Panc1 (cell line): ENCODE results near the gene PPM1H. TPM values are rescaled to one million over a fixed set of nuclear protein-coding genes. Genes with fewer than 3 reads are reported as not detected.

Source experiments
- ATAC-seq: fragments of 200-7000 bp; cut with Tn5 transposase; 2 replicates; pipeline ENCODE4 v1.9.1; 2020; ENCODE audit warnings: mild to moderate bottlenecking, moderate library complexity
- BruUV-seq: library from RNA; stranded (reverse); fragments of 400-500 nt; replicated peaks from 2 replicates; lab custom pipeline; 2021; lab: Mats Ljungman, UMichigan
- CTCF ChIA-PET: fragments of 300-600 bp; sonication (Branson Sonifier 250); formaldehyde crosslinking; loops from one replicate; lab custom pipeline; 2022; ENCODE audit warnings: antibody characterized with exemption; lab: Charles Lee
- POLR2A ChIA-PET: fragments of 300-600 bp; sonication (Branson Sonifier 250); formaldehyde crosslinking; loops from one replicate; lab custom pipeline; 2022; ENCODE audit warnings: antibody characterized with exemption; lab: Charles Lee
- DNase-seq: peaks from one replicate; pipeline ENCODE4 v3.0.0-alpha.2; 2010; ENCODE audit warnings: low read depth, low spot score
- H3K27ac ChIP-seq: 2 replicates; pipeline ENCODE4 v1.5.1; 2011; ENCODE audit warnings: mild to moderate bottlenecking, low read length, inconsistent platforms
- H3K27me3 ChIP-seq: fragments of 200-500 bp; sonication (Bioruptor generic); 2 replicates; pipeline ENCODE4 v1.6.0; 2014; ENCODE audit warnings: low read length, inconsistent platforms; ENCODE audit not compliant: control insufficient read depth, insufficient read depth
- H3K36me3 ChIP-seq: fragments of 200-500 bp; sonication (Bioruptor generic); 2 replicates; pipeline ENCODE4 v1.5.1; 2014; ENCODE audit warnings: inconsistent platforms, mild to moderate bottlenecking, low read length, moderate library complexity; ENCODE audit not compliant: control insufficient read depth, insufficient read depth
- H3K4me1 ChIP-seq: 2 replicates; pipeline ENCODE4 v1.5.1; 2011; ENCODE audit warnings: inconsistent platforms, mild to moderate bottlenecking, low read length, moderate library complexity; ENCODE audit not compliant: control insufficient read depth, insufficient read depth
- H3K4me3 ChIP-seq, 2 experiments: 2 replicates each; pipeline ENCODE4 v1.5.1; 2011 to 2012; ENCODE audit warnings: low read depth in 2 of 2, low read length in 2 of 2, mild to moderate bottlenecking in 2 of 2, inconsistent platforms in 1 of 2, moderate library complexity in 1 of 2
- H3K9me3 ChIP-seq: fragments of 200-500 bp; sonication (Bioruptor generic); 2 replicates; pipeline ENCODE4 v1.5.1; 2014; ENCODE audit warnings: low read depth, mild to moderate bottlenecking, inconsistent platforms, low read length, moderate library complexity; ENCODE audit not compliant: control insufficient read depth, insufficient read depth
- CTCF ChIP-seq: fragments of 450-650 bp; IDR thresholded peaks from 2 replicates; pipeline ENCODE4 v1.5.1; 2017; ENCODE audit warnings: mild to moderate bottlenecking
- POLR2AphosphoS5 ChIP-seq: IDR thresholded peaks from 2 replicates; pipeline ENCODE4 v1.6.1; 2012; ENCODE audit warnings: mild to moderate bottlenecking, low read depth, low read length, moderate library complexity
- REST ChIP-seq, 2 experiments: IDR thresholded peaks; 2 replicates each; pipeline ENCODE4 v1.6.1; 2011 to 2012; ENCODE audit warnings: low read depth in 2 of 2, control low read depth in 1 of 2, low read length in 1 of 2, mild to moderate bottlenecking in 1 of 2, moderate library complexity in 1 of 2; ENCODE audit not compliant: insufficient read depth in 1 of 2
- SIN3A ChIP-seq: IDR thresholded peaks from 2 replicates; pipeline ENCODE4 v1.6.1; 2012; ENCODE audit warnings: low read depth, mild to moderate bottlenecking, low read length, moderate library complexity, borderline replicate concordance; ENCODE audit not compliant: insufficient read depth
- TCF7L2 ChIP-seq: IDR thresholded peaks from 2 replicates; pipeline ENCODE4 v1.6.1; 2011; ENCODE audit warnings: mild to moderate bottlenecking, low read depth, low read length, inconsistent platforms
- in situ Hi-C: cut with HindIII; loops from 2 replicates; pipeline ENCODE4 v1.10.0; 2016; ENCODE audit warnings: low sequenced_read_pairs, low pct_unique_long_range_greater_than_20kb
- intact Hi-C: fragments of 100-400 bp; cut with micrococcal nuclease; formaldehyde crosslinking; loops from one replicate; pipeline ENCODE4 v1.10.0; 2022; ENCODE audit not compliant: unreplicated experiment
- total RNA-seq: library from RNA; stranded (reverse); gene quantifications from one replicate; pipeline ENCODE4 v1.2.1, GENCODE V29; 2021; ENCODE audit not compliant: unreplicated experiment

The PPM1H gene
- total RNA-seq, 1 experiment from 2014 or later: 22.9 TPM

GRCh38 chr12:62799126-62799736, 135.7 kb downstream of the PPM1H start:
- ChIA-PET CTCF (interaction anchor here (0.6 to 1.7 kb wide), 4 partner anchors 150 to 270 kb away, joined by 3 to 6 read pairs (median 4); no protein-coding TSS in a partner anchor), POLR2A (no interaction called here)
- ATAC-seq (peak; percentile 83), DNase-seq (peak; percentile 63)
- no peak for TF ChIP-seq POLR2AphosphoS5
- TF ChIP-seq CTCF: peak; percentile 96
- H3K27me3 ChIP-seq: no peaks in the 10 kb centered on the region
- peaks cover 15% of the 10 kb centered on the region for H3K4me1 ChIP-seq
- H3K9me3 ChIP-seq: no peaks in the 10 kb centered on the region
- no peak overlapping the region; the same call in 1 of the 2 replicates for H3K27ac ChIP-seq
- in situ Hi-C loops: loop anchor here (25.0 kb wide), 1 partner anchor 187 kb away; no protein-coding TSS in a partner anchor
- intact Hi-C loops: no loop called here
- BruUV-seq: TSS peak; percentile 21
- H3K4me3 ChIP-seq: no peak overlapping the region
- no peaks in the 10 kb centered on the region for H3K36me3 ChIP-seq

GRCh38 chr12:62794218-62794583, 140.7 kb downstream of the PPM1H start:
- TF ChIP-seq SIN3A: no peak
- no peak for TF ChIP-seq REST (IDR thresholded peaks at IDR 0.05; ENCODE audit: insufficient read depth in 1 of 2, low read depth in 2 of 2, low read length in 1 of 2)
- peak; percentile 32 for TF ChIP-seq CTCF
- TF ChIP-seq TCF7L2: no peak
- TF ChIP-seq POLR2AphosphoS5: no peak
- ATAC-seq: no peak
- in situ Hi-C loops (loop anchor here (25.0 kb wide), 1 partner anchor 182 kb away; no protein-coding TSS in a partner anchor), intact Hi-C loops (loop anchor here (5.0 kb wide), 3 partner anchors 192 to 357 kb away; no protein-coding TSS in a partner anchor)
- Histone ChIP-seq H3K27me3 (no peaks in the 10 kb centered on the region), H3K4me1 (peaks cover 8% of the 10 kb centered on the region; the same call in 1 of the 2 replicates), H3K36me3 (no peaks in the 10 kb centered on the region), H3K4me3 (no peak overlapping the region), H3K9me3 (no peaks in the 10 kb centered on the region), H3K27ac (peak overlapping the region; percentile 76)
- ChIA-PET CTCF (interaction anchor here (0.5 to 1.6 kb wide), 5 partner anchors 145 to 356 kb away, joined by 3 to 10 read pairs (median 5); no protein-coding TSS in a partner anchor), POLR2A (no interaction called here)
- no TSS peak for BruUV-seq
- DNase-seq: no peak
